ENCODE results near the gene ENOSF1. TPM values are rescaled to one million over a fixed set of nuclear protein-coding genes. Genes with fewer than 3 reads are reported as not detected.

ENOSF1 gene
- polyA plus RNA-seq, 2 of the 4 experiments (the other 2 are of a cell fraction): 27.3 to 30.0 TPM

DNA sequence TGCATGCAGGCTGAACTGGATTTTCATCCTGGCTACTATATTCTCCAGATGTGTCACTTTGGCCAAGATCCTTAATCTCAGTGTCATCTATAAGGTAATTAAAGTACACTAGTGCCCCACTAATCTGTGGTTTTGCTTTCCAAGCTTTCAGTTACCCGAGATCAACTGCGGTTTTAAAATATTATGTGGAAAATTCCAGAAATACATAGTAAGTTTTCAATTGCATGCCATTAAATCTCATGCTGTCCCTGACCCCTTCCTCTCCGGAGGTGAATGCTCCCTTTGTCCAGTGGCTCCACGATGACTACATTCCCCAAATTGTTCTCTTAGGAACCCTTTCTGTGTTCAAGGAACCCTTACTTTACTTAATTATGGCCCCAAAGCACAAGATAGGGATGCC is 60.3 kb downstream of the ENOSF1 start:
- ATAC-seq (no peak), FAIRE-seq (no peak), DNase-seq (ENCODE audit: low read depth in 1 of 2, low spot score in 1 of 2) (no peak)
- Histone ChIP-seq H3K4me1 (peaks cover 12% of the 10 kb centered on the region; the same call in 2 of the 3 replicates), H3K4me3 (no peak overlapping the region), H3K27ac (no peak overlapping the region), H3K4me2 (no peak overlapping the region), H3K9me3 (no peaks in the 10 kb centered on the region)
- 83% methylated on average over 4 of the region's 4 CpGs for WGBS (ENCODE audit: missing lambda C conversion rate)
- POLR2A ChIA-PET: no interaction called here
- TF ChIP-seq FOXS1 (CRISPR knock-in tag; IDR thresholded peaks at IDR 0.05) (no peak), CHD4 (IDR thresholded peaks at IDR 0.05; ENCODE audit: borderline replicate concordance) (no peak), SREBF2 (IDR thresholded peaks at IDR 0.05) (no peak), HOXA7 (CRISPR knock-in tag; IDR thresholded peaks at IDR 0.05) (no peak), ZNF302 (CRISPR knock-in tag; IDR thresholded peaks at IDR 0.05) (no peak), NFE2L2 (conservative IDR thresholded peaks at IDR 0.05; ENCODE audit: low read length) (no peak), MYC (IDR thresholded peaks at IDR 0.05; ENCODE audit: borderline replicate concordance, low read length) (no peak), MAFK (IDR thresholded peaks at IDR 0.05; ENCODE audit: partially characterized antibody) (no peak), POLR2A (IDR thresholded peaks at IDR 0.05; ENCODE audit: low read length) (no peak), PHF8 (IDR thresholded peaks at IDR 0.05; ENCODE audit: borderline replicate concordance, low read depth) (no peak), RFX5 (IDR thresholded peaks at IDR 0.05) (no peak)
- TF ChIP-seq, protein P1, sequence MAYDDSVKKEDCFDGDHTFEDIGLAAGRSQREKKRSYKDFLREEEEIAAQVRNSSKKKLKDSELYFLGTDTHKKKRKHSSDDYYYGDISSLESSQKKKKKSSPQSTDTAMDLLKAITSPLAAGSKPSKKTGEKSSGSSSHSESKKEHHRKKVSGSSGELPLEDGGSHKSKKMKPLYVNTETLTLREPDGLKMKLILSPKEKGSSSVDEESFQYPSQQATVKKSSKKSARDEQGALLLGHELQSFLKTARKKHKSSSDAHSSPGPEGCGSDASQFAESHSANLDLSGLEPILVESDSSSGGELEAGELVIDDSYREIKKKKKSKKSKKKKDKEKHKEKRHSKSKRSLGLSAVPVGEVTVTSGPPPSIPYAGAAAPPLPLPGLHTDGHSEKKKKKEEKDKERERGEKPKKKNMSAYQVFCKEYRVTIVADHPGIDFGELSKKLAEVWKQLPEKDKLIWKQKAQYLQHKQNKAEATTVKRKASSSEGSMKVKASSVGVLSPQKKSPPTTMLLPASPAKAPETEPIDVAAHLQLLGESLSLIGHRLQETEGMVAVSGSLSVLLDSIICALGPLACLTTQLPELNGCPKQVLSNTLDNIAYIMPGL (CRISPR knock-in tag; IDR thresholded peaks at IDR 0.05; ENCODE audit: borderline replicate concordance): no peak
- TF ChIP-seq, protein P2, sequence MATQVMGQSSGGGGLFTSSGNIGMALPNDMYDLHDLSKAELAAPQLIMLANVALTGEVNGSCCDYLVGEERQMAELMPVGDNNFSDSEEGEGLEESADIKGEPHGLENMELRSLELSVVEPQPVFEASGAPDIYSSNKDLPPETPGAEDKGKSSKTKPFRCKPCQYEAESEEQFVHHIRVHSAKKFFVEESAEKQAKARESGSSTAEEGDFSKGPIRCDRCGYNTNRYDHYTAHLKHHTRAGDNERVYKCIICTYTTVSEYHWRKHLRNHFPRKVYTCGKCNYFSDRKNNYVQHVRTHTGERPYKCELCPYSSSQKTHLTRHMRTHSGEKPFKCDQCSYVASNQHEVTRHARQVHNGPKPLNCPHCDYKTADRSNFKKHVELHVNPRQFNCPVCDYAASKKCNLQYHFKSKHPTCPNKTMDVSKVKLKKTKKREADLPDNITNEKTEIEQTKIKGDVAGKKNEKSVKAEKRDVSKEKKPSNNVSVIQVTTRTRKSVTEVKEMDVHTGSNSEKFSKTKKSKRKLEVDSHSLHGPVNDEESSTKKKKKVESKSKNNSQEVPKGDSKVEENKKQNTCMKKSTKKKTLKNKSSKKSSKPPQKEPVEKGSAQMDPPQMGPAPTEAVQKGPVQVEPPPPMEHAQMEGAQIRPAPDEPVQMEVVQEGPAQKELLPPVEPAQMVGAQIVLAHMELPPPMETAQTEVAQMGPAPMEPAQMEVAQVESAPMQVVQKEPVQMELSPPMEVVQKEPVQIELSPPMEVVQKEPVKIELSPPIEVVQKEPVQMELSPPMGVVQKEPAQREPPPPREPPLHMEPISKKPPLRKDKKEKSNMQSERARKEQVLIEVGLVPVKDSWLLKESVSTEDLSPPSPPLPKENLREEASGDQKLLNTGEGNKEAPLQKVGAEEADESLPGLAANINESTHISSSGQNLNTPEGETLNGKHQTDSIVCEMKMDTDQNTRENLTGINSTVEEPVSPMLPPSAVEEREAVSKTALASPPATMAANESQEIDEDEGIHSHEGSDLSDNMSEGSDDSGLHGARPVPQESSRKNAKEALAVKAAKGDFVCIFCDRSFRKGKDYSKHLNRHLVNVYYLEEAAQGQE (IDR thresholded peaks at IDR 0.05): no peak
- CTCF ChIA-PET: interaction anchor here (0.8 kb wide), 1 partner anchor 19 kb away, joined by 3 read pairs; no protein-coding TSS in a partner anchor

DNA sequence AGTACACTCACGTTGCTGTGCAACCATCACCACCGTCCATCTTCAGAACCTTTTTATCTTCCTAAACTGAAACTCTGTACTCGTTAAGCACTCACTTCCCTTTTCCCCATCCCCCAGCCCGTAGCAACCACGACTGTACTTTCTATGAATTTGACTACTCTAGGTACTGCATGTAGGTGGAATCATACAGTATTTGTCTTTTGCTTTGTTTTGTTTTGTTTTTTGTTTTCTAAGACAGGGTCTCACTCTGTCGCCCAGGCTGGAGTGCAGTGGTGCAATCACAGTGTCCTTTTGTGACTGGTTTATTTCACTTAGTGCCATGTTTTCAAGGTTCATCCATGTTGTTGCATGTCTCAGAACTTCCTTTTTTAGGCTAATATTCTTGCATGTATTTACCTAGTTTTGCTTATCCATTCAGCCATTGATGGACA is 62.0 kb downstream of the ENOSF1 start:
- DNase-seq (ENCODE audit: low read depth in 1 of 2, low spot score in 1 of 2): no peak
- no peaks in the 10 kb centered on the region for H3K9me3 ChIP-seq
- POLR2A ChIA-PET: no interaction called here
- CTCF ChIA-PET: no interaction called here
- H3K4me2 ChIP-seq: no peak overlapping the region
- H3K4me1 ChIP-seq: peaks cover 12% of the 10 kb centered on the region; the same call in 2 of the 3 replicates
- TF ChIP-seq GATA3 (IDR thresholded peaks at IDR 0.05; ENCODE audit: borderline replicate concordance) (no peak), EHF (CRISPR knock-in tag; IDR thresholded peaks at IDR 0.05) (no peak), SREBF2 (IDR thresholded peaks at IDR 0.05) (no peak), ZC3H11A (IDR thresholded peaks at IDR 0.05) (no peak), SMC3 (IDR thresholded peaks at IDR 0.05) (no peak)
- H3K4me3 ChIP-seq: no peak overlapping the region
- 75% methylated on average over 6 of the region's 6 CpGs for WGBS (ENCODE audit: missing lambda C conversion rate)
- ATAC-seq: no peak
- FAIRE-seq: no peak
- H3K27ac ChIP-seq: no peak overlapping the region

DNA sequence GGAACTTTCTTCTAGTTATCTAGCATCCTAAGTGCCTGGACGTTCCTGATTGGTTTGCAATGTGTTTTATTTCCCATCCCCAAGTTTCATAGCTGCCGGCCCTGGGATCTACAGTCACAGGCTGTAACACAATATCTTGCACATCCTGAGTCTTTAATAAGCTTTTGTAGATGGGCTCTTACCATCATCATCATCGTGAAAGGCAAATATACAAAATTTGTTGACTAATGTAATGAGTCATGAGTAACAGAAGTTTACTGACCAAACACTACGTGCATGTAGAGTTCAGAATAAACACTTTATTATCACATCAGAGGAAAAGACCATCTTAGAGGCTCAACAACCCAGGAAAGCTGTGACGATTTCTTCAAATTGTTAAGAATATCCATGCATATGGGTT is 63.1 kb downstream of the ENOSF1 start:
- DNase-seq (ENCODE audit: low read depth in 1 of 2, low spot score in 1 of 2) (peak in 1 of 2 experiments; percentile 34), FAIRE-seq (no peak), ATAC-seq (peak in 1 of 2 experiments; percentile 45; a peak in 2 of 6 replicates)
- H3K9me3 ChIP-seq: no peaks in the 10 kb centered on the region
- H3K4me3 ChIP-seq: no peak overlapping the region
- peak overlapping the region; percentile 57 for H3K4me2 ChIP-seq
- ChIA-PET POLR2A (no interaction called here), CTCF (interaction anchor here (1.0 kb wide), 1 partner anchor 25 kb away, joined by 5 read pairs; no protein-coding TSS in a partner anchor)
- H3K4me1 ChIP-seq: peaks cover 12% of the 10 kb centered on the region; the same call in 2 of the 3 replicates
- no peak overlapping the region for H3K27ac ChIP-seq
- 1% methylated on average over 5 of the region's 5 CpGs for WGBS (ENCODE audit: missing lambda C conversion rate)
- TF ChIP-seq EHMT2 (IDR thresholded peaks at IDR 0.05; ENCODE audit: low read depth) (no peak), ZC3H11A (IDR thresholded peaks at IDR 0.05) (no peak), MAZ (IDR thresholded peaks at IDR 0.05; ENCODE audit: borderline replicate concordance, low read depth, low read length) (no peak), JUNB (IDR thresholded peaks at IDR 0.05) (0 out of 2 replicates have a peak, but pooled peaks have one; percentile 19), SMC3 (IDR thresholded peaks at IDR 0.05) (no peak), RCOR1 (IDR thresholded peaks at IDR 0.05; ENCODE audit: low read depth, low read length) (no peak), TFCP2L1 (CRISPR knock-in tag; IDR thresholded peaks at IDR 0.05) (no peak), MAFK (IDR thresholded peaks at IDR 0.05; ENCODE audit: partially characterized antibody) (no peak), ZFP36 (IDR thresholded peaks at IDR 0.05; ENCODE audit: borderline replicate concordance, partially characterized antibody) (no peak)
- TF ChIP-seq, protein P3, sequence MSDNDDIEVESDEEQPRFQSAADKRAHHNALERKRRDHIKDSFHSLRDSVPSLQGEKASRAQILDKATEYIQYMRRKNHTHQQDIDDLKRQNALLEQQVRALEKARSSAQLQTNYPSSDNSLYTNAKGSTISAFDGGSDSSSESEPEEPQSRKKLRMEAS (IDR thresholded peaks at IDR 0.05): no peak
- TF ChIP-seq, protein P2 (IDR thresholded peaks at IDR 0.05): no peak
- TF ChIP-seq, protein P4, sequence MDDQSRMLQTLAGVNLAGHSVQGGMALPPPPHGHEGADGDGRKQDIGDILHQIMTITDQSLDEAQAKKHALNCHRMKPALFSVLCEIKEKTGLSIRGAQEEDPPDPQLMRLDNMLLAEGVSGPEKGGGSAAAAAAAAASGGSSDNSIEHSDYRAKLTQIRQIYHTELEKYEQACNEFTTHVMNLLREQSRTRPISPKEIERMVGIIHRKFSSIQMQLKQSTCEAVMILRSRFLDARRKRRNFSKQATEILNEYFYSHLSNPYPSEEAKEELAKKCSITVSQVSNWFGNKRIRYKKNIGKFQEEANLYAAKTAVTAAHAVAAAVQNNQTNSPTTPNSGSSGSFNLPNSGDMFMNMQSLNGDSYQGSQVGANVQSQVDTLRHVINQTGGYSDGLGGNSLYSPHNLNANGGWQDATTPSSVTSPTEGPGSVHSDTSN (IDR thresholded peaks at IDR 0.05): no peak

Data from A549 (cell line).